ENCODE data around the gene AIG1. TPM values are rescaled to one million over a fixed set of nuclear protein-coding genes. Genes with fewer than 3 reads are reported as not detected.

AIG1 gene
- total RNA-seq, 1 donor from 2014 or later: 31.3 TPM

- Mint-ChIP-seq H3K27ac (peak overlapping the region; percentile 75), H3K4me3 (peak overlapping the region; percentile 27), H3K27me3 (ENCODE audit: low read depth) (no peaks in the 10 kb centered on the region), H3K4me1 (peaks cover 26% of the 10 kb centered on the region), H3K36me3 (no peaks in the 10 kb centered on the region), H3K9me3 (no peaks in the 10 kb centered on the region)
- DNase-seq (ENCODE audit: low spot score in 2 of 2, unreplicated experiment in 2 of 2): no peak
- TF ChIP-seq, protein P1, sequence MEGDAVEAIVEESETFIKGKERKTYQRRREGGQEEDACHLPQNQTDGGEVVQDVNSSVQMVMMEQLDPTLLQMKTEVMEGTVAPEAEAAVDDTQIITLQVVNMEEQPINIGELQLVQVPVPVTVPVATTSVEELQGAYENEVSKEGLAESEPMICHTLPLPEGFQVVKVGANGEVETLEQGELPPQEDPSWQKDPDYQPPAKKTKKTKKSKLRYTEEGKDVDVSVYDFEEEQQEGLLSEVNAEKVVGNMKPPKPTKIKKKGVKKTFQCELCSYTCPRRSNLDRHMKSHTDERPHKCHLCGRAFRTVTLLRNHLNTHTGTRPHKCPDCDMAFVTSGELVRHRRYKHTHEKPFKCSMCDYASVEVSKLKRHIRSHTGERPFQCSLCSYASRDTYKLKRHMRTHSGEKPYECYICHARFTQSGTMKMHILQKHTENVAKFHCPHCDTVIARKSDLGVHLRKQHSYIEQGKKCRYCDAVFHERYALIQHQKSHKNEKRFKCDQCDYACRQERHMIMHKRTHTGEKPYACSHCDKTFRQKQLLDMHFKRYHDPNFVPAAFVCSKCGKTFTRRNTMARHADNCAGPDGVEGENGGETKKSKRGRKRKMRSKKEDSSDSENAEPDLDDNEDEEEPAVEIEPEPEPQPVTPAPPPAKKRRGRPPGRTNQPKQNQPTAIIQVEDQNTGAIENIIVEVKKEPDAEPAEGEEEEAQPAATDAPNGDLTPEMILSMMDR (IDR thresholded peaks at IDR 0.05; ENCODE audit: unreplicated experiment): no peak
Observed at GRCh38 chr6:143058987-143059386, 1.7 kb upstream of the AIG1 start.

- Mint-ChIP-seq H3K27ac (peak overlapping the region; percentile 97), H3K36me3 (no peaks in the 10 kb centered on the region), H3K4me3 (peak overlapping the region; percentile 92), H3K4me1 (peaks cover 31% of the 10 kb centered on the region), H3K27me3 (ENCODE audit: low read depth) (no peaks in the 10 kb centered on the region), H3K9me3 (no peaks in the 10 kb centered on the region)
- TF ChIP-seq, protein P1 (IDR thresholded peaks at IDR 0.05; ENCODE audit: unreplicated experiment): no peak
- no peak for DNase-seq (ENCODE audit: low spot score in 2 of 2, unreplicated experiment in 2 of 2)
Observed at GRCh38 chr6:143059663-143060353, 881 bp upstream of the AIG1 start.

DNA sequence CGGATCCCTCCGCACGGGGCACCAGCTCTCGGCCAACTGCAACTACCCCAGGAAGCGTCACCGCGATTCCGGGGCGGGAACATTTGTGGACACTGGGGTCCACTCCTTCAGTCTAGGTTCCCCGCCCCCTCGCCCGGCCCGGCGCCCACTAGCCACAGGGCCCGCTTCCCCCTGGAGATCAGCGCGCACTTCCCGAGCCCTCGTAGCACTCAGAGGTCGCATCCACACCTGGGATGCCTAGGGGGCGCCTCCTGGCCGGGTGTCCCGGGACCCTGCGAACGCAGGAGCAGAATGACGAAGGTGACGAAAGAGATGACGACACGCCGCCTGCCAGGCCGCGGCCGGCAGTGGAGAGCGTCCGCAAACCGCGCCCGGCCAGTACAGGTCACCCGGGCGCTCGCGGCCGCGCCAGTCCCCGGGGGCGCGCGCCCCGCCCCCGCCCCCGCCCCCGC is 309 bp upstream of the AIG1 start:
- TF ChIP-seq, protein P1 (IDR thresholded peaks at IDR 0.05; ENCODE audit: unreplicated experiment): no peak
- Mint-ChIP-seq H3K27me3 (ENCODE audit: low read depth) (no peaks in the 10 kb centered on the region), H3K4me3 (peak overlapping the region; percentile 92), H3K4me1 (peaks cover 36% of the 10 kb centered on the region), H3K27ac (peak overlapping the region; percentile 97), H3K36me3 (no peaks in the 10 kb centered on the region), H3K9me3 (no peaks in the 10 kb centered on the region)
- DNase-seq (ENCODE audit: low spot score in 2 of 2, unreplicated experiment in 2 of 2): peak; percentile 47 to 72

DNA sequence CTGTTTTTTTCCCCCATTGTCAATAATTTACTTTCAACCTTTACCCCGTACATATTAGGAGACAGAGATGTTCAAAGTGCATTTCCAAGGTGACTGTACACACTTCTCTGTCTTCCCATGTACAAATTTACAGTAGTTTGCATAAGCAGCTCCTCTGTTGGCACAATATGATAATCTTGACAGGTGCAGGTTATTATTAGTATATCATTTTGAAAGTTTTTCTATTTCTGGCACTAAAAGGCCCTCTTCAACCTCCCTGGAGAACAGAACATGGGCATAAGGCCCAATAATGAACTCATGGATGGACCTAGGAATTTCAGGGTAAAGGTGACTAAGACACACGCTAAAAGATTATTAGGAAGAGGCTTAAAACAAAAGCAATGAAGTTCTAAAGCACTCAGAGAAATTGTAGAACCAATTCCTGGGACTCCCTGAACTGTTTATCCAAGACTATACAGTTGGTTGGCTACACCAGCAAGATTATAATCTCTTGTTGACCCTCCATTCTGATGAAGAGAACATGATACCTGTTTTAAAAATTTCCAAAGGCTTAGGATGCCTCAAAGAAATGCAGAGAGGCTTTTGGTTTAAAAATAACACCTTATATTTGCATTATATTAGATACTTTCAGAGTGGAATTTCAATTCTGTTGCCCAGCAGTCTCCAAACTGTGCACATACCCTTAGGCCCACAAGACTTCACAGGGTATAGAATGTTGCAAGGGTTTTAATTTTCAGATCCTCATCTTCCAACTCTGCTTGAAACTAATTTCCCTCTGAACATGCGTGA is 1.1 kb downstream of the AIG1 start:
- DNase-seq (ENCODE audit: low spot score in 2 of 2, unreplicated experiment in 2 of 2): no peak
- H3K4me1 Mint-ChIP-seq: peaks cover 36% of the 10 kb centered on the region
- TF ChIP-seq, protein P1 (IDR thresholded peaks at IDR 0.05; ENCODE audit: unreplicated experiment): no peak
- H3K4me3 Mint-ChIP-seq: peak overlapping the region; percentile 86
- peaks cover 3% of the 10 kb centered on the region for H3K9me3 Mint-ChIP-seq
- H3K36me3 Mint-ChIP-seq: no peaks in the 10 kb centered on the region
- no peaks in the 10 kb centered on the region for H3K27me3 Mint-ChIP-seq (ENCODE audit: low read depth)
- peak overlapping the region; percentile 96 for H3K27ac Mint-ChIP-seq

- TF ChIP-seq, protein P1 (IDR thresholded peaks at IDR 0.05; ENCODE audit: unreplicated experiment): no peak
- DNase-seq (ENCODE audit: low spot score in 2 of 2, unreplicated experiment in 2 of 2): no peak
- no peak overlapping the region for H3K27ac Mint-ChIP-seq
- no peaks in the 10 kb centered on the region for H3K36me3 Mint-ChIP-seq
- H3K27me3 Mint-ChIP-seq (ENCODE audit: low read depth): no peaks in the 10 kb centered on the region
- no peak overlapping the region for H3K4me3 Mint-ChIP-seq
- peaks cover 3% of the 10 kb centered on the region for H3K9me3 Mint-ChIP-seq
- peaks cover 36% of the 10 kb centered on the region for H3K4me1 Mint-ChIP-seq
Observed at GRCh38 chr6:143062551-143062950, 1.9 kb downstream of the AIG1 start.
